ENCODE measurements around the gene AIDA.
A peak's percentile ranks its signal among the peaks of the same experiment; 100 is the strongest.

Gene AIDA

GRCh38 chr1:222736972-222737371 lies 24.7 kb upstream of the AIDA start, which contains the start of gene FAM177B:
TSS of gene FAM177B (plus strand) at chr1:222737202. CDS start at chr1:222746546, 9,344 bp downstream.
- Histone ChIP-seq H3K36me3 (ENCODE audit: control insufficient read depth, insufficient read depth, low read length) (peaks cover 3% of the 10 kb centered on the region), H3K9ac (ENCODE audit: low read length) (no peak within 1 kb of the TSS), H3K4me3 (ENCODE audit: low read length) (no peak within 1 kb of the TSS), H3K27me3 (ENCODE audit: control insufficient read depth, insufficient read depth, low read length) (no peaks in the 10 kb centered on the region), H3K4me1 (ENCODE audit: control insufficient read depth, insufficient read depth, low read length) (peaks cover 4% of the 10 kb centered on the region), H3K27ac (ENCODE audit: low read depth, low read length) (no peak within 1 kb of the TSS)

- H3K4me3 ChIP-seq (ENCODE audit: low read length), result no peak overlapping the region
- H3K27ac ChIP-seq (ENCODE audit: low read depth, low read length), result no peak overlapping the region
- peaks cover 5% of the 10 kb centered on the region for H3K36me3 ChIP-seq (ENCODE audit: control insufficient read depth, insufficient read depth, low read length)
- no peak overlapping the region for H3K9ac ChIP-seq (ENCODE audit: low read length)
- no peaks in the 10 kb centered on the region for H3K27me3 ChIP-seq (ENCODE audit: control insufficient read depth, insufficient read depth, low read length)
- peaks cover 4% of the 10 kb centered on the region for H3K4me1 ChIP-seq (ENCODE audit: control insufficient read depth, insufficient read depth, low read length)
Measured at GRCh38 chr1:222736470-222736869, 24.2 kb upstream of the AIDA start.

DNA sequence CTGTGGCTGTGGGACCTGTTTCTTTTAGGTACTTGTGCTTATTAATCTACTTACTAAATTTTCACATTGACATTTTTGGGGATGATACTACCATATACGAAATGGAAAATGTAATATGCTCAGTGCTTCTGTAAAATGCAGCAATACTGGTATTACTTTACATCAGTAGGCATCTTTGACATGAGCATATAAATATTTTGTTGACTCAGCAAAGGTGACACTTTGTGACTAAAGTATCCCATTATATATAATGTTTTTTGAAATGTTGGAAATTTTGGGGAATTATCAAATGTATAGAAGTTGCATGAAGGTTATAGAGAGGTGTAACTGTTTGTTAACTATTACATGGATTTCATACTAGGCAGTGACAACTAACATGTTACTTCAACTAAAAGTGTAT lies 22.4 kb upstream of the AIDA start:
- no peaks in the 10 kb centered on the region for H3K27me3 ChIP-seq (ENCODE audit: control insufficient read depth, insufficient read depth, low read length)
- H3K4me1 ChIP-seq (ENCODE audit: control insufficient read depth, insufficient read depth, low read length), result peaks cover 4% of the 10 kb centered on the region
- no peak overlapping the region for H3K9ac ChIP-seq (ENCODE audit: low read length)
- H3K4me3 ChIP-seq (ENCODE audit: low read length), result no peak overlapping the region
- H3K36me3 ChIP-seq (ENCODE audit: control insufficient read depth, insufficient read depth, low read length), result peaks cover 13% of the 10 kb centered on the region
- no peak overlapping the region for H3K27ac ChIP-seq (ENCODE audit: low read depth, low read length)

DNA sequence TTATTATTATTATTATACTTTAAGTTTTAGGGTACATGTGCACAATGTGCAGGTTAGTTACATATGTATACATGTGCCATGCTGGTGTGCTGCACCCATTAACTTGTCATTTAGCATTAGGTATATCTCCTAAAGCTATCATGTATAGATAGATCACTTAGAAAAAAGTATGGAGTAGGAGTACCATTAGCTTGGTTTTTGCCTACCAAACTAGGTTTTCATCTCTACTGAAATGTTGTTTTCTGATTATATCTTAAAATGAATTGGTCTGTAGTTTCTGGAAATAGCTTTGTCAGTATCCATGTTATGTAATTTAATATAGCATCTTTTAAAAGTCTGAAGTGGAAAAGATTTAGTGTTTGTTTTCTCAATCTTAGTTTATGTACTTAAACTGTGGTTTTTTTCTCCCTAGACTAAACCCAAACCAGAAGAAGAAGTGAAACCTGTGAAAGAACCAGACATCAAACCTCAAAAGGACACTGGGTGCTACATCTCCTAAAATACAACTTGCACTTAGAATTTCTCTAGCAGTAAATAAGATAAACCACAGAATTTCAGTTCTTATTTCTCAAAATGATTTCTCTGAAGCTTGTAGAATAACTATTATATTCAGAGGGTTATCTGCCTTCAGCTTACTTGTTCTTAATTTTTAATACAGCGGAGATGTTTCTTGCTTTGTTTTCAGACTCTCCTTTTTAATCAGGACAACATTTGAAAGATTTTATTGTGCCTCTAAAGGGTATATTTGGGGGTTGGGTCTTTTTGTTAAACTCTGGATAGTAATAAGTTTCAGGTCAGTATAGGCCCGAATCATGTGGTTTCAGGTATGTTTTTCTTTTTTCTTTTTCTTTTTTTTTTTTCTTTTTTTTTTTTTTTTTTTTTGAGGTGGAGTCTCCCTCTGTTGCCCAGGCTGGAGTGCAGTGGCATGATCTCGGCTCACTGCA lies 20.2 kb upstream of the AIDA start:
- Histone ChIP-seq H3K27me3 (ENCODE audit: control insufficient read depth, insufficient read depth, low read length) (no peaks in the 10 kb centered on the region), H3K9ac (ENCODE audit: low read length) (no peak overlapping the region), H3K4me3 (ENCODE audit: low read length) (no peak overlapping the region), H3K4me1 (ENCODE audit: control insufficient read depth, insufficient read depth, low read length) (no peaks in the 10 kb centered on the region), H3K27ac (ENCODE audit: low read depth, low read length) (no peak overlapping the region), H3K36me3 (ENCODE audit: control insufficient read depth, insufficient read depth, low read length) (peaks cover 22% of the 10 kb centered on the region)

GRCh38 chr1:222730866-222731265 lies 18.6 kb upstream of the AIDA start:
- Histone ChIP-seq H3K4me3 (ENCODE audit: low read length) (no peak overlapping the region), H3K9ac (ENCODE audit: low read length) (no peak overlapping the region), H3K27me3 (ENCODE audit: control insufficient read depth, insufficient read depth, low read length) (no peaks in the 10 kb centered on the region), H3K4me1 (ENCODE audit: control insufficient read depth, insufficient read depth, low read length) (no peaks in the 10 kb centered on the region), H3K27ac (ENCODE audit: low read depth, low read length) (no peak overlapping the region), H3K36me3 (ENCODE audit: control insufficient read depth, insufficient read depth, low read length) (peaks cover 33% of the 10 kb centered on the region)

DNA sequence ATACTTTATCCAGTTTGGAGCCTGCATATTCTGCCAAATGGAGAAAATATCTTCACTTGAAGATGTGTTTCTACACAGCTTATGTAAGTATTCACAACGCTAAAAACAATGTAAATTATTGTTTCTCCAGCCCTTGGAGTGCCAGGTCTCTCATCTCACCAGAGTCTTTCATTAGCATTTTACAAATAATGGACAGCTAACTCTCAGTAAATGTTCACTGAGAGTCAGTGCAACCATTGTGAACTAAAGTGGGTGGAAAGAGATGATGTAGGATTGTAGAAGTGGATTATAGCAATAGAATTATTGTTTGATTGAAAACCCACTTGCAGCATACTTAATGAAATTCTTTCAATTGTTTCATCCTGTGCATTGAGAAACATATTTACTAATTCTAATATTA lies 16.5 kb upstream of the AIDA start:
- H3K4me3 ChIP-seq (ENCODE audit: low read length), result no peak overlapping the region
- H3K9ac ChIP-seq (ENCODE audit: low read length), result no peak overlapping the region
- no peak overlapping the region for H3K27ac ChIP-seq (ENCODE audit: low read depth, low read length)
- H3K4me1 ChIP-seq (ENCODE audit: control insufficient read depth, insufficient read depth, low read length), result no peaks in the 10 kb centered on the region
- H3K27me3 ChIP-seq (ENCODE audit: control insufficient read depth, insufficient read depth, low read length), result no peaks in the 10 kb centered on the region
- H3K36me3 ChIP-seq (ENCODE audit: control insufficient read depth, insufficient read depth, low read length), result peaks cover 40% of the 10 kb centered on the region

DNA sequence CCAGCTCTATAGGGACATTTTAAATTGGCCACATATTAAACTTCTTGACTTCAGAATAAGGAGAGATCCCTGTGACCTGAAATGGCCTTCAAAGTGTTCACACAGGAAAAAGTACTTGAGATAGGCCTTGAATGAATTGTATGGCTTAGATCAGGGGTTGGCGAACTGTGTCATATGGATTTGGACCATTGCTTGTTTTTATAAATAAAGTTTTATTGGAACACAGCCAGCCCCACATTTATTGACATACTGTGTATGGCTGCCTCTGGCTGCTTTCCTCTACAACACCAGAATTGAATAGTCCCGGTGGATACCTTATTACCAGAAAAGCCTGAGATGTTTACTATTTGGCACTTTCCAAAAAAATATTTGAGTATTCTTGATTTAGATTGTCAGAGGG lies 4.1 kb upstream of the AIDA start:
- Histone ChIP-seq H3K4me1 (ENCODE audit: control insufficient read depth, insufficient read depth, low read length) (peaks cover 2% of the 10 kb centered on the region), H3K9ac (ENCODE audit: low read length) (no peak overlapping the region), H3K27me3 (ENCODE audit: control insufficient read depth, insufficient read depth, low read length) (no peaks in the 10 kb centered on the region), H3K36me3 (ENCODE audit: control insufficient read depth, insufficient read depth, low read length) (peaks cover 15% of the 10 kb centered on the region), H3K27ac (ENCODE audit: low read depth, low read length) (no peak overlapping the region), H3K4me3 (ENCODE audit: low read length) (no peak overlapping the region)

DNA sequence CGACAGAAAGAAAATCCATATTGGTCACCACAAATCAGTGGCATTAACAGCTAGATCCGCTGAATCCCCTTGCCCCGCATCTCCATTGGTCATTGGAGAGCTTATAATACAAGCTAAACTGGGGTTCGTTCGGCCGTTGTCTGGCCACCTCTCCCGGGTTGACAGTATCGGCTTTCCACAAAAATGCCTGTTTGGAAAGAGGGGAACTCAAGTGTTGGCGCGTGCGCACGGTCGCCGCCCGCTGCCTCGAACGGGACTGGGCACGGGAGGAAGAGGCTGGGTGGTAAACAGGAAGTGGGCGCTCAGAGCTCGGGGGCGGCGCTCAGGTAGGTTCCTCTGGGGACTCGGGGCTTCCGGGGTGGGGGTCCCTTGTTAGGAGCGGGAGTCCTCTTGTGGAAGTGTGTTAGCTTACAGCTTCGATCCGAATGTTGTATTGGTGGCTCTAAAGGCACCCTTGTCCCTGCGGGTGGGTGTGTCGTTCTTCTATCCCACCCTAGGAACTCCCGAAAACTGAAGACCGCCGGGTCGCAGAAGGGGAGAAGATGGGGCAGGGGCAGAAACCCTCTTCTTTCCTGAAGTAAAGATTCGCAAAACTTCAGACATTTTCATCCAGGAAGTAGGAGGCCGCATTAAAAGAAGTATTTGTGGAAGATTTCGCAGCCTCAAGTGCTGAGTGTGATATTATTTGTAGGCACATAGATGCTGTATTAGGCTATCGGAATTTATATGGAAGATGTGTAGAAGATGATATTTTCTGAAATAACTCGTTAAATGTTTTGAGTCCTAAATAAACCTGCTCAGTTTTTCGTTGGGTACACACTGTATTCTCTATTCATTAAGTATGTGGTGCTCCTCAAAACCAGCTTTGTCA lies 1.0 kb upstream of the AIDA start:
- Histone ChIP-seq H3K27ac (ENCODE audit: low read depth, low read length) (peak overlapping the region; percentile 99), H3K4me3 (ENCODE audit: low read length) (peak overlapping the region; percentile 94), H3K36me3 (ENCODE audit: control insufficient read depth, insufficient read depth, low read length) (peaks cover 7% of the 10 kb centered on the region), H3K27me3 (ENCODE audit: control insufficient read depth, insufficient read depth, low read length) (no peaks in the 10 kb centered on the region), H3K4me1 (ENCODE audit: control insufficient read depth, insufficient read depth, low read length) (peaks cover 5% of the 10 kb centered on the region), H3K9ac (ENCODE audit: low read length) (peak overlapping the region; percentile 72)

GRCh38 chr1:222711319-222712252 lies 705 bp downstream of the AIDA start:
- Histone ChIP-seq H3K4me1 (ENCODE audit: control insufficient read depth, insufficient read depth, low read length) (peaks cover 5% of the 10 kb centered on the region), H3K4me3 (ENCODE audit: low read length) (peak overlapping the region; percentile 90), H3K36me3 (ENCODE audit: control insufficient read depth, insufficient read depth, low read length) (peaks cover 4% of the 10 kb centered on the region), H3K9ac (ENCODE audit: low read length) (peak overlapping the region; percentile 54), H3K27me3 (ENCODE audit: control insufficient read depth, insufficient read depth, low read length) (no peaks in the 10 kb centered on the region), H3K27ac (ENCODE audit: low read depth, low read length) (peak overlapping the region; percentile 80)

DNA sequence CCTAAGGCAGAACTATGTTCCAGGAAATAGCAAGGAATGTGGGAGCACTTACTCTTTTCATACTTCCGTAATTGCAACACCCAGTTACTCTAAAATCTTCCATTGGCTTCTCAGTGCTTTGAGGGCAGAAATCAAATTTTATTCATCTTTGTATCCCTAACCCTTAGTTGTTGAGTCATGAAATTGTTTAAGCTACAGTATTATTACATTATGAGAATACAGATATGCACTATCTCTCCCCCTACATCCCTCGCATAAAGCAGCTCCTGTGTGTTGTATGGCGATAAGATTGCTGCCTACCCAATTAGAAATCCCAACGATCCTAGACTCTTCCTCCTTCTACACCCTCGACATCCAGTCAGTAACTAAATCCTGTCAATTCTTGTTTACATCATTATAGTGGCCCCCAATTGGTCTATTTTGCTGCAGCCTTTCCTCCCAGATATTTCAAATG lies 2.6 kb downstream of the AIDA start:
- Histone ChIP-seq H3K27ac (ENCODE audit: low read depth, low read length) (no peak overlapping the region), H3K4me1 (ENCODE audit: control insufficient read depth, insufficient read depth, low read length) (peaks cover 5% of the 10 kb centered on the region), H3K36me3 (ENCODE audit: control insufficient read depth, insufficient read depth, low read length) (no peaks in the 10 kb centered on the region), H3K4me3 (ENCODE audit: low read length) (no peak overlapping the region), H3K9ac (ENCODE audit: low read length) (no peak overlapping the region), H3K27me3 (ENCODE audit: control insufficient read depth, insufficient read depth, low read length) (no peaks in the 10 kb centered on the region)

DNA sequence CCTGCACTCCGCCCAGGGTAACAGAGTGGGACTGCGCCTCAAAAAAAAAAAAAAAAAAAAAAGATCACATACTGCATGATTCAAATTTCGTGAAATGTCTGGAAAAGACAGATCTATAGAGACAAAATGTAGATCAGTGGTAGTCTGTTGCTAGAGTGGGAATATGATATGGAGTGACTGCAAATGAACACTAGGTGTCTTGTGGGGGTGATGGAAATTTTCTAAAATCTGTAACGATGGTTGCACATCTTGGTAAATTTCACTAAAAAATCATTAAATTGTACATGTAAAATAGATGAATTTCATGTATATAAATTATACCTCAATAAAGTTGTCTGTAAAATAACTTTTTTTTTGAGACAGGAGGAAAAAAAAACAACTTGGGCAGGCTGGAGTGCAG lies 5.5 kb downstream of the AIDA start:
- H3K27ac ChIP-seq (ENCODE audit: low read depth, low read length), result no peak overlapping the region
- H3K4me3 ChIP-seq (ENCODE audit: low read length), result no peak overlapping the region
- H3K36me3 ChIP-seq (ENCODE audit: control insufficient read depth, insufficient read depth, low read length), result no peaks in the 10 kb centered on the region
- H3K27me3 ChIP-seq (ENCODE audit: control insufficient read depth, insufficient read depth, low read length), result no peaks in the 10 kb centered on the region
- H3K4me1 ChIP-seq (ENCODE audit: control insufficient read depth, insufficient read depth, low read length), result peaks cover 3% of the 10 kb centered on the region
- H3K9ac ChIP-seq (ENCODE audit: low read length), result no peak overlapping the region

Measured in rectal smooth muscle tissue (tissue), 1 donor.